BE2C (cell line): Measurements from ENCODE around the gene SLC25A28.

ENCODE experiments used
- DNase-seq: peaks from one replicate; pipeline ENCODE4 v3.0.0-alpha.2; 2020
- H3K27me3 ChIP-seq: fragments of 250-450 bp; sonication (Bioruptor Pico); 2 replicates; pipeline ENCODE4 v1.5.1; 2020; ENCODE audit warnings: mild to moderate bottlenecking
- H3K36me3 ChIP-seq: fragments of 250-450 bp; sonication (Bioruptor Pico); 2 replicates; pipeline ENCODE4 v1.5.1; 2020; ENCODE audit warnings: mild to moderate bottlenecking
- H3K4me1 ChIP-seq: fragments of 250-450 bp; sonication (Bioruptor Pico); 2 replicates; pipeline ENCODE4 v1.5.1; 2020
- H3K4me3 ChIP-seq: 2 replicates; pipeline ENCODE4 v1.5.1; 2011; ENCODE audit warnings: low read depth, low read length
- H3K9me3 ChIP-seq: fragments of 250-450 bp; sonication (Bioruptor Pico); 2 replicates; pipeline ENCODE4 v1.5.1; 2020
- CTCF ChIP-seq: IDR thresholded peaks from 2 replicates; pipeline ENCODE4 v1.5.1; 2012; ENCODE audit warnings: mild to moderate bottlenecking, low read depth, low read length

SLC25A28 gene

GRCh38 chr10:99569253-99569939 is 50.8 kb downstream of the SLC25A28 start:
- Histone ChIP-seq H3K9me3 (no peaks in the 10 kb centered on the region), H3K27me3 (peaks cover 9% of the 10 kb centered on the region), H3K36me3 (no peaks in the 10 kb centered on the region), H3K4me1 (no peaks in the 10 kb centered on the region), H3K4me3 (no peak overlapping the region)
- no peak for DNase-seq
- TF ChIP-seq CTCF: no peak

- Histone ChIP-seq H3K36me3 (no peaks in the 10 kb centered on the region), H3K9me3 (no peaks in the 10 kb centered on the region), H3K27me3 (peaks cover 2% of the 10 kb centered on the region; the same call in 1 of the 2 replicates), H3K4me3 (no peak overlapping the region), H3K4me1 (no peaks in the 10 kb centered on the region)
- no peak for DNase-seq
- TF ChIP-seq CTCF: no peak
Observed at GRCh38 chr10:99565166-99565565, 55.1 kb downstream of the SLC25A28 start.

- H3K36me3 ChIP-seq: no peaks in the 10 kb centered on the region
- no peaks in the 10 kb centered on the region for H3K9me3 ChIP-seq
- H3K4me1 ChIP-seq: no peaks in the 10 kb centered on the region
- TF ChIP-seq CTCF: no peak
- no peak overlapping the region for H3K4me3 ChIP-seq
- peaks cover 5% of the 10 kb centered on the region; the same call in 1 of the 2 replicates for H3K27me3 ChIP-seq
- DNase-seq: no peak
Observed at GRCh38 chr10:99564361-99564760, 55.9 kb downstream of the SLC25A28 start.

- Histone ChIP-seq H3K4me1 (no peaks in the 10 kb centered on the region), H3K9me3 (no peaks in the 10 kb centered on the region), H3K36me3 (no peaks in the 10 kb centered on the region), H3K4me3 (no peak overlapping the region), H3K27me3 (peaks cover 10% of the 10 kb centered on the region)
- no peak for DNase-seq
- no peak for TF ChIP-seq CTCF
Observed at GRCh38 chr10:99562631-99563030, 57.6 kb downstream of the SLC25A28 start.
